Limb (tissue), 2 donors: ENCODE results near the gene UBE2G2.

Experiments
- DNase-seq, 2 donors: peaks; one replicate each; pipeline ENCODE4 v3.0.0-alpha.2; 2016; ENCODE audit errors: extremely low spot score in 2 of 2

Gene UBE2G2

DNA sequence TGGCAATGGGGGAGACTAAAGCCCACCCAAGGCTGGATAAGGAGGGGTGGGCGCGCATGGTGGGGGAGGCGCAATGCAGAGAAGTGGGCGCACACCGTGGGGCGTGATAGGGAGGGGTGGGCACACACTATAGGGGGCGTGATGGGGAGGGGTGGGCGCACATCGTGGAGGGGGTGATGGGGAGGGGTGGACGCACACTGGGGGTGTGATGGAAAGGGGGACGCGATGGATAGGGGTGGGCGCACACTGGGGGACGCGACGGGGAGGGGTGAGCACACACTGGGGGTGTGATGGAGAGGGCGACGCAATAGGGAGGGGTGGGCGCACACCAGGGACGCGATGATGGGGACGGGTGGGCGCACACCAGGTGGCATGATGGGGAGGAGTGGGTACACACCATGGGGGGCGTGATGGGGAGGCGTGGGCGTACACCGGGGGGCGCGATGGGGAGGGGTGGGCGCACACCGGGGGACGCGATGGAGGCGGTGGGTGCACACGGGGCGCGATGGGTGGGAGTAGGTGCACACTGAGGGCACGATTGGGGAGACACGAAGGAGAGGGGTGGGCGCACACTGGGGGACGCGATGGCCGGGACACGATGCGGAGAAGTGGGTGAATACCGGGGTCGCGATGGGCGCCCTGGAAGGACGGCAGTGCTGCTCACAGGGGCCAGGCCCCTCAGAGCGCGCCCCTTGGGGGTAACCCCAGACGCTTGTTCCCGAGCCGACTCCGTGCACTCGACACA lies 15.3 kb upstream of the UBE2G2 start:
- peak in 1 of 2 donors; percentile 49 for DNase-seq

GRCh38 chr21:44815852-44816628 lies 14.4 kb upstream of the UBE2G2 start:
- DNase-seq = no peak

- DNase-seq = no peak
Measured at GRCh38 chr21:44815225-44815624, 13.6 kb upstream of the UBE2G2 start.

- no peak for DNase-seq
Measured at GRCh38 chr21:44814498-44815023, 12.9 kb upstream of the UBE2G2 start.

DNA sequence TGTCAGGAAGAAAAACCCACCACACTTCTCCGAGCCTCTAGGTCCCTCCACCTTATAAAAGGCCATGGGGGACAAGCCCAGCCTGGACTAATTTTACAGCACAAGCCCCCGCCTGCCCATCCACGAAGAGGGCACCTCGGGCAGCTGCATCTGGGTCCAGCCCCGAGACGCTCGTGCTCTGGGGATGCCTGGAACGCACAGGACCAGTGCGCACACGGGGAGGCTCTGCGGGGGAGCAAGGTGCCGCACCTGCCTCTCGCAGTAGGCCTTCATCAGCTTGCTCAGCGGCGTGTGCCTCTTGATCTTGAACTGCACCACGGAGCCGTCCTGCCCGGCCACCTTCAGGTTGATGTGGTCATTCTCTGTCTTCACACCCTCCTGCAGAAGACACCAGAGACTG lies 12.1 kb upstream of the UBE2G2 start:
- DNase-seq = no peak

DNA sequence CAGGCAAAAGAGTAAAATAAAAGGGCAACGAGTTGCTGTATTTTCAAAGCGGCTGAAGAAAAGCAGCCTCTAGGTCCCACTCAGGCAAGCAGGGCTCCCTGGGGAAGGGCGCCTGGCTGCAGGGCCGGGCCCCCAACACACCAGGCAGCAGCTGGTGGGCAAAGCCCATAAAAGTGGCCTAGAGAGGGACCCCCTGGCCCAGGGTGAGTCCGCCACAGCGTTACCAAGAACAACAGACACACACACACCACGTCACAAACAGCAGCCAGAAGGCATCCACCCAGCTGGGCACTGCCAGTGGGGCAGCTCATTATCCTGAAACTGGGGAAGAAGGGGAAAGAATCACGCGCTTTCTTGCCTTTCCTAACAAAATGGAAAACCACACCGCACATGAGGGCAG lies 11.5 kb upstream of the UBE2G2 start:
- DNase-seq = no peak

GRCh38 chr21:44812640-44813039 lies 11.0 kb upstream of the UBE2G2 start:
- no peak for DNase-seq

- no peak for DNase-seq
Measured at GRCh38 chr21:44810779-44811178, 9.2 kb upstream of the UBE2G2 start.

DNA sequence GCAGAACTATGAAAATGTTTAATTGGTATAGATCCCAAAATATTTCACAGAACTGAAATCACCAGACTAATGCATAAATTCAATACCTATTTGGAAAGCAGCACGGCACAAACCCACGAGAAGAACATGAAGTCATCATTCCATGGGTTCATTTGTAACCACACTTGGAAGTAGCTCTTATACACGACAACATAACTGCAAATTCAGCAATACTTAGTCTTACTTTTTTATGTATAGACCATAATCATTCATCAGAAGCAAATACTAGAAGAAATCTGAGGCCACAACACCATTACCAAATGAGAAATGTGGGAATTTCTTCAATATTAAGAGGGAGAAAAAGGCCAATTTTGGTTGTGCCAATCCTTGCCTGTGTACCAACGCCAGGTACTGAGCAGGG lies 4.2 kb upstream of the UBE2G2 start:
- no peak for DNase-seq

GRCh38 chr21:44805226-44805625 lies 3.6 kb upstream of the UBE2G2 start:
- no peak for DNase-seq

GRCh38 chr21:44804762-44805161 lies 3.1 kb upstream of the UBE2G2 start:
- no peak for DNase-seq

DNA sequence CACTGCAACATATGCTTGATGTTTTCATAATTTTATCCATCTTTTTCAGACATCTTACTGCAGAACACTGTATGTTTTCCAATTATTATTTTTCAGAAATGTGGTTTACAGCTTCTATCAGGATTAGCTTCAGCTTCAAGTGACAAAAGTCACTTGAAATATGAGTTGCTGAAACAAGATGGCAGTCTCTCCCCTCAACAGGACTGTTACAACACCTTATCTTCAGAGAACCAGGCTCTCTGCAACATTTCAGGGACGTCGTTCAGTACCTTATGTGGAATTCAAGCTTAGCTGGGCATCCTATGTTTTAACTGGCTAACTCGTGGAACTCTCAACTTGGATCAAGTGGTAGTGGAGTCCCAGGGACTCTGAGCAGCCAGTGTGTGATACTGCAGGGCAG lies 2.0 kb upstream of the UBE2G2 start:
- DNase-seq = no peak

- no peak for DNase-seq
Measured at GRCh38 chr21:44802396-44803153, 955 bp upstream of the UBE2G2 start.

GRCh38 chr21:44800971-44801467 lies 601 bp downstream of the UBE2G2 start:
- no peak for DNase-seq

DNA sequence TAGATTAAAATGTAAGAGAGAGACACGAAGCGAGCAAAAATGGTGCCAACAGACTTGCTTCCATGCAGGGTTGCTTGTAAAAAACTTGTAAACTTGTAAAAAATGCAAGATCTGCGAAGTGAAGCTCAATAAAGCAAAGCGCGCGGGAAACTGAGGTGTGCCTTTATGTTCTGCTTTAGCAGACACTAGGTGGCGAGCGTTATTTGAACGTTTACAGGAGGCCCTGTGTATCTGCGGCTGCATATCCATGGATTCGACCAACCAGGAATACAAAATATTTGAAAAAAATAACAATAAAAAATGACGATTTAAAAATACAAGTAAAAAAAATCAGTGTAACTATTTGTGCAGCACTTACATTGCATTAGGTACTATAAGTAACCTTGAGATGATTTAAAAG lies 1.5 kb downstream of the UBE2G2 start:
- no peak for DNase-seq

DNA sequence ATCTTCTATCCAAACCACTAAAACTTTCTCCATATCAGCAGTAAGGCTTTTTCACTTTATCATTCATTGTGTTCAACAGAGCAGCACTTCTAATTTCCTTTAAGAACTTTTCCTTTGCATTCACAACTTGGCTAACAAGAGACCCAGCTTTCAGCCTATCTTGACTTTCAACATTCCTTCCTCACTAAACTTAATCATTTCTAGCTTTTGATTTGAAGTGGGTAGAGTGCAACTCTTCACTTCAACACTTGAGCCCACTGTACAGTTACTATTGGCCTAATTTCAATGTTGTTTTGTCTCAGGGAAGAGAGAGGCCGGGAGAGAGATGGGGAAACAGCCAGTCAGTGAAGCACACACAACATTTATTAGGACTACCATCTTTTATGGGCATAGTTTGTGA lies 2.0 kb downstream of the UBE2G2 start:
- DNase-seq = no peak

GRCh38 chr21:44797775-44798174 lies 3.8 kb downstream of the UBE2G2 start:
- no peak for DNase-seq

DNA sequence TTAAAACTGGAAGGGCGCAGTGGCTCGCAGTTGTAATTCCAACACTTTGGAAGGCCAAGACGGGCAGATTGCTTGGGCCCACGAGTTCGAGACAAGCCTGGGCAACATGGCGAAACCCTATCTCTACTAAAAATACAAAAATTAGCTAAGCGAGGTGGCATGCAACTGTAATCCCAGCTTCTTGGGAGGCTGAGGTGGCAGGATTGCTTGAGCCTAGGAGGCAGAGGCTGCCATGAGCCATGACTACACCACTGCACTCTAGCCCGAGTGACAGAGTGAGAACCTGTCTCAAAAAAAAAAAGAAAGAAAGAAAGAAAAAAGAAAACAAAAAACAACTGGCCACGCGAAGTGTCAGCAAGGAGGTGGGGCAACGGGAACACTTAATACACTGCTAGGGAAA lies 6.3 kb downstream of the UBE2G2 start:
- no peak for DNase-seq

DNA sequence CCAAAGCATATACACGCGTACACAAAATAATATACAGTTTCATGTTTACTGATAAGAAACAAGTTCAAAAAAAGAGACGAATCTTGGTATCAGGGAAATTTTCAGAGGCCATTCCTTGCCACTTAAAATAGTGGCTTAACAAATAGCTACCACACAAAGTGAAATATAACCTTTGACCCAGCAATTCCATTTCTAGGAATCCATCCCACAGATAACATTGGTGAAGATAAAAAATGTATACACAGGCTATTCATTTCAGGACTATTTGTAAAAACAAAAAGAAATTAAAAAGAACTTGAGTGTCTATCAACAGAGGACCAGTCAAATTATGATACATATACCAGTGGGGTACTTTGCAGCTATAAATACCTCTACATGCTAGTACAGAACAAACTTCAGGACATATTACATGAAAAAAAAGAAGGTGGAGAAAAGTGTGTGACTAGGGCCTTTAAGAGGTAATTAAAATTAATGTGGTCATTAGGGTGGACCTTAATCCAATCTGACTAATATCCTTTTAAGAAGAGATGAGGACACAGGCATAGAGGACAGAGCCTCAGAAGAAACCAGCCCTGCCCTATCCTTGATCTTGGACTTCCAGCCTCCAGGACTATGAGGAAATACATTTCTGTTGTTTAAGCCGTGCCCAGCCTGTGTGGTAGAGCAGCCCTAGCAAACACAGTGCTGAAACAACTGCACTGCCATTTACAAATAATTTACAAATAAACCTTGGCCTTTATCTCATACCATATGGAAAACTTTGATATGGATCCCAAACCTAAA lies 7.8 kb downstream of the UBE2G2 start:
- DNase-seq = no peak

DNA sequence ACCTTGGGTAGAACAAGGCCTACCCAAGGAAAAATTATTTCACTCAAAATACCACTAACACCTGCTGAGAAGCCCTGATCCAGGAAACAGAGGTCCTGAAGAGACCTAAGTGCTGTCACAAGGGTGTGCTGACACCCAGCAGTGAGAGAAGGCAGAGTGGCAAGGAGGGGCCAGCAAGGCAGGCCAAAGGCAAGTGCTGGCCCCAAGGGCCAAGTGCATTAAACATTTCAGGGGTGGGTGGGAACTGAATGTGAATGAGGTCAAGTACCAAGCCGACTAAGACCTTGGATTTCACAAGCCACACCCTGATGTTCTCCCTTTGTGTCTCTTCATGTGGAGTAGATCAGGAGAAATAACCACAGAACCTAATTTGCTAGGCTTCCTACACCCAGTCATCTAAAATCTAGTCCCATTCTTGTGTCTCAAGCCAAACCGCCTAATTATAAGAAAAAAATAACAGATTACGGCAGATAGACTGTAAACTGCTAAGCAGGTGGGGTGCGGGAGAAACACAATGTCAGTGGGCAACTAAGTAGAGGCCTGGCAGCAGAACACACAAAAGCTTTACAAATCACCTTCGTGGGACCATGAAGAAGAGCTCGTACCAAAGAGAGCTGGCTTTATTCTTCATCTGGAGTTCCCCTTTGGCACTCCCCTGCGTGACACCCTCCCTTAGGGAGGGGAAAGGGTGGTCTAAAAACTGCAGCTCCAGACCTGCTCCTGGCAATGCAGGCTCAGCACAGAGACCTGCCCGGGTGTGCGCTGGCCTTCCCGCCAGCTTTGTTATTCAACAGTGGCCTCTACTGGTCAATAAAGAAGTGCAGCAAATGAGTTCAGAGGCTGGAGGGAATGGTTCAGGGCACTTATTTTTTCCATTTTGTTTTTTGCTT lies 8.7 kb downstream of the UBE2G2 start:
- DNase-seq = peak; percentile 60 to 69
